BE2C (cell line): ENCODE data around the gene FBXO36.
"Not testable (repeated sequence)": the region's sequence is repeated elsewhere in the genome, so short reads cannot be mapped to it uniquely, and the experiment has no call there.

ENCODE experiments used
- DNase-seq: peaks from one replicate; pipeline ENCODE4 v3.0.0-alpha.2; 2020
- H3K27me3 ChIP-seq: fragments of 250-450 bp; sonication (Bioruptor Pico); 2 replicates; pipeline ENCODE4 v1.5.1; 2020; ENCODE audit warnings: mild to moderate bottlenecking
- H3K36me3 ChIP-seq: fragments of 250-450 bp; sonication (Bioruptor Pico); 2 replicates; pipeline ENCODE4 v1.5.1; 2020; ENCODE audit warnings: mild to moderate bottlenecking
- H3K4me1 ChIP-seq: fragments of 250-450 bp; sonication (Bioruptor Pico); 2 replicates; pipeline ENCODE4 v1.5.1; 2020
- H3K4me3 ChIP-seq: 2 replicates; pipeline ENCODE4 v1.5.1; 2011; ENCODE audit warnings: low read depth, low read length
- H3K9me3 ChIP-seq: fragments of 250-450 bp; sonication (Bioruptor Pico); 2 replicates; pipeline ENCODE4 v1.5.1; 2020
- CTCF ChIP-seq: IDR thresholded peaks from 2 replicates; pipeline ENCODE4 v1.5.1; 2012; ENCODE audit warnings: mild to moderate bottlenecking, low read depth, low read length

The FBXO36 gene

DNA sequence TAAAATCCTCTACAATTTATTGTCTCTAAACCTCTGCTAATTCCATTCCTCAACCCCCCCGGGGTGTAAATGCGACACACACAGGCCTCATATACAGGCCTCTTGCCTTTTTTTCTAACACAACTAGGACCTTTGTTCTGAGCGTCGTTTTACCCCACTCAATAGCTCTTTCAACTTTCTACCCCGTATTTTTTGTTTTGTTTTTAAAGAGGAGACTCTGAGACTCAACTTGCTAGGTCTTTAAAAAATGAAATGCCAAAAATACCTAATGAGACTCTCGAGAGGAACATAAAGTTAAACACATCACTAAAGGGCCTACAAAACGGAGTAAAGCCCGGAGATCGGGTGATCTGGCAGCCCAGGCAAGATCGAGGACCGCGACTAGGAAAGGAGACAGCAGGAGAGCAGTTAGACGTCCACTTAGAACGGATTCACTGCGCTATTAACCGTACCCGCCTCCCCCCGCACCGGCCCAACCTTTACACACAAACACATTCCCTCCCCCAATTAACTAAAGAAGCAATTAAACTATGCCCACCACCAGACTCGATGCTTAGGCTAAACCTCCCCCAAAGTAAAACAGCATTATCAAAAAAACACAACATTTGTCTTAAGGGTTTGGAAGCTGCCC is 2.2 kb upstream of the FBXO36 start:
- Histone ChIP-seq H3K36me3 (peaks cover 17% of the 10 kb centered on the region), H3K27me3 (no peaks in the 10 kb centered on the region), H3K4me3 (peak overlapping the region; percentile 83), H3K9me3 (no peaks in the 10 kb centered on the region), H3K4me1 (0 out of 2 replicates have a peak, but pooled peaks cover 3% of the 10 kb centered on the region)
- no peak for DNase-seq
- TF ChIP-seq CTCF = no peak

DNA sequence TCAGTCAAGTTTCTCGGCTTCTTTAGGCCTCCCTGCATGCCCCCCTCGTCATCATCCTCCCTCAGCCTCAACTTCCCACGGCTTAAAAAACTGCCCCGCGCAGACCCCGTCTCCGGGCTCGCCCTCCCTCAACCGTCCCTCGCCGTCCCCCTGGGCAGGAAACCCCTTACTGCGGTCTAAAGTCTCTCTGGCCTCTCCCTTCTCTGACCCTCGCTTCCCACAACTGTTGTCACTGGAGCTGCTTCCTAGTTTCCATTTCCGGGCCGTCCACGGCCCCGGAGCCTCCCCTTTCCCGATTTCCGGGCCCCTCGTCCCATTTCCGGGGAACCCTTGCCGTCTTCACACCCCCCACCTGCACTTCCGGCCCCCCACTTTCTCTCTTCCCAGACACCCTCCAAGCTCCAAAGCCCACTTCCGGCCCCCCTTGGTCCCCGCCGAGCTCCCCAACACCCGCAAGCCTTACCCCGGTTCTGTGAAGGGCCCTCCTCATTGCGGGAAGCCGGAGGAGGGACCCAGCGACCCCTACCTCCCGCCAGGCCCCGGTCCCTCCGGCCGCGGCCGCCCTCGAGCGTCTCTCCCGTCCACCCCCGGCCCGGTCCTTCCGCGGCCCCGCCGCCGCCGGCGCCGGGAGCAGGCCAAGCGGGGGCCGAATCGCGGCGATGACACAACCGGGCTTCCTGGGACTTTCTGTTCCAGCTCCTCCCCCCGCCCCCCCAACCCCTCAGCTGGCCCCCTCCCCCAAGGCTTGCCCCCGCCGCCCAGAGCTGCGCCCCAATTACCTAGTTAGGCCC is 1.0 kb upstream of the FBXO36 start:
- 0 out of 2 replicates have a peak, but pooled peaks cover 3% of the 10 kb centered on the region for H3K4me1 ChIP-seq

GRCh38 chr2:229921892-229922448 is 333 bp upstream of the FBXO36 start, which contains the start of gene TRIP12:
TRIP12 (minus strand) TSS chr2:229922009; CDS start chr2:229880079, 41,930 bp downstream.
- H3K4me3 ChIP-seq = peak within 1 kb of the TSS; percentile 83
- DNase-seq = peak; percentile 93
- no peak for TF ChIP-seq CTCF
- H3K4me1 ChIP-seq = 0 out of 2 replicates have a peak, but pooled peaks cover 3% of the 10 kb centered on the region
- H3K9me3 ChIP-seq = no peaks in the 10 kb centered on the region
- H3K36me3 ChIP-seq = peaks cover 17% of the 10 kb centered on the region
- H3K27me3 ChIP-seq = no peaks in the 10 kb centered on the region

More for the DNA sequence above, 1.0 kb upstream of the FBXO36 start:
- TF ChIP-seq CTCF = no peak
- Histone ChIP-seq H3K27me3 (no peaks in the 10 kb centered on the region), H3K4me3 (peak overlapping the region; percentile 83), H3K9me3 (no peaks in the 10 kb centered on the region), H3K36me3 (peaks cover 17% of the 10 kb centered on the region)
- peak; percentile 64 for DNase-seq

- H3K36me3 ChIP-seq, DNase-seq, H3K4me1 ChIP-seq, H3K9me3 ChIP-seq, H3K4me3 ChIP-seq, H3K27me3 ChIP-seq: not testable (repeated sequence)
These were observed 2.2 kb downstream of the FBXO36 start for GRCh38 chr2:229924541-229924940.

- H3K9me3 ChIP-seq = no peaks in the 10 kb centered on the region
- no peak for DNase-seq
- no peaks in the 10 kb centered on the region for H3K27me3 ChIP-seq
- no peaks in the 10 kb centered on the region for H3K4me1 ChIP-seq
- TF ChIP-seq CTCF = no peak
- no peaks in the 10 kb centered on the region; the same call in 1 of the 2 replicates for H3K36me3 ChIP-seq
- H3K4me3 ChIP-seq = no peak overlapping the region
These were observed 2.9 kb downstream of the FBXO36 start for GRCh38 chr2:229925201-229925600.

GRCh38 chr2:229927817-229928321 is 5.6 kb downstream of the FBXO36 start:
- no peak for TF ChIP-seq CTCF

More at GRCh38 chr2:229927817-229928321, 5.6 kb downstream of the FBXO36 start:
- no peak overlapping the region for H3K4me3 ChIP-seq
- H3K4me1 ChIP-seq = no peaks in the 10 kb centered on the region
- H3K27me3 ChIP-seq = no peaks in the 10 kb centered on the region
- H3K36me3 ChIP-seq = no peaks in the 10 kb centered on the region
- no peaks in the 10 kb centered on the region for H3K9me3 ChIP-seq
- DNase-seq = no peak
